ENCODE measurements around the gene NHSL1. TPM values are rescaled to one million over a fixed set of nuclear protein-coding genes. Genes with fewer than 3 reads are reported as not detected.

Gene NHSL1
- total and polyA plus RNA-seq, 9 donors: 0.84 to 7.1 (median 2.6) TPM

GRCh38 chr6:138500045-138500665, 861 bp upstream of the NHSL1 start:
- Histone ChIP-seq H3K4me3 (no peak overlapping the region), H3K27me3 (no peaks in the 10 kb centered on the region), H3K4me1 (ENCODE audit: insufficient read depth) (no peaks in the 10 kb centered on the region), H3K36me3 (no peaks in the 10 kb centered on the region), H3K27ac (no peak overlapping the region), H3K9me3 (no peaks in the 10 kb centered on the region)
- intact Hi-C loops (cut with DNase I): no loop called here
- DNase-seq: no peak
- WGBS, 3 donors: 90 to 94% (median 93%) methylated on average over 3 of the region's 3 CpGs
- TF ChIP-seq CTCF (IDR thresholded peaks at IDR 0.05) (no peak), EP300 (IDR thresholded peaks at IDR 0.05) (no peak), POLR2A (IDR thresholded peaks at IDR 0.05) (no peak)

GRCh38 chr6:138498629-138499302, 528 bp downstream of the NHSL1 start:
- no peaks in the 10 kb centered on the region for H3K4me1 ChIP-seq (ENCODE audit: insufficient read depth)
- 84 to 87% (median 85%) methylated on average over 3 of the region's 3 CpGs for WGBS, 3 donors
- H3K36me3 ChIP-seq: no peaks in the 10 kb centered on the region
- H3K27me3 ChIP-seq: no peaks in the 10 kb centered on the region
- H3K27ac ChIP-seq: no peak overlapping the region
- DNase-seq: no peak
- intact Hi-C loops (cut with DNase I): no loop called here
- TF ChIP-seq POLR2A (IDR thresholded peaks at IDR 0.05) (no peak), EP300 (IDR thresholded peaks at IDR 0.05) (no peak), CTCF (IDR thresholded peaks at IDR 0.05) (no peak)
- H3K4me3 ChIP-seq: no peak overlapping the region
- H3K9me3 ChIP-seq: no peaks in the 10 kb centered on the region

GRCh38 chr6:138497286-138497685, 2.0 kb downstream of the NHSL1 start:
- Histone ChIP-seq H3K27me3 (no peaks in the 10 kb centered on the region), H3K4me1 (ENCODE audit: insufficient read depth) (no peaks in the 10 kb centered on the region), H3K27ac (no peak overlapping the region), H3K4me3 (no peak overlapping the region), H3K9me3 (no peaks in the 10 kb centered on the region), H3K36me3 (no peaks in the 10 kb centered on the region)
- no peak for TF ChIP-seq EP300 (IDR thresholded peaks at IDR 0.05)
- no peak for DNase-seq
- intact Hi-C loops (cut with DNase I): no loop called here
- 94 to 98% (median 97%) methylated on average over 2 of the region's 2 CpGs for WGBS, 3 donors

GRCh38 chr6:138494312-138494711, 5.0 kb downstream of the NHSL1 start:
- Histone ChIP-seq H3K27ac (no peak overlapping the region), H3K27me3 (no peaks in the 10 kb centered on the region), H3K4me1 (ENCODE audit: insufficient read depth) (no peaks in the 10 kb centered on the region), H3K4me3 (no peak overlapping the region), H3K36me3 (no peaks in the 10 kb centered on the region), H3K9me3 (no peaks in the 10 kb centered on the region)
- no peak for DNase-seq
- no peak for TF ChIP-seq EP300 (IDR thresholded peaks at IDR 0.05)
- TF ChIP-seq POLR2A (IDR thresholded peaks at IDR 0.05): no peak
- TF ChIP-seq CTCF (IDR thresholded peaks at IDR 0.05): no peak
- intact Hi-C loops (cut with DNase I): no loop called here

- no peak for DNase-seq
- no peaks in the 10 kb centered on the region for H3K27me3 ChIP-seq
- no peak overlapping the region for H3K27ac ChIP-seq
- no peaks in the 10 kb centered on the region for H3K4me1 ChIP-seq (ENCODE audit: insufficient read depth)
- no peaks in the 10 kb centered on the region for H3K9me3 ChIP-seq
- TF ChIP-seq CTCF (IDR thresholded peaks at IDR 0.05): no peak
- no peak for TF ChIP-seq EP300 (IDR thresholded peaks at IDR 0.05)
- TF ChIP-seq POLR2A (IDR thresholded peaks at IDR 0.05): no peak
- no peak overlapping the region for H3K4me3 ChIP-seq
- 11 to 20% (median 16%) methylated on average over 5 of the region's 5 CpGs for whole genome bisulfite sequencing, 3 donors
- H3K36me3 ChIP-seq: no peaks in the 10 kb centered on the region
- intact Hi-C loops (cut with DNase I): no loop called here
Measured at GRCh38 chr6:138493413-138493812, 5.9 kb downstream of the NHSL1 start.

Measured in ovary (tissue), 9 donors.